HFF-Myc (cell line): ENCODE measurements around the gene EXD3.

Experiments used
- DNase-seq: peaks from one replicate; pipeline ENCODE4 v3.0.0-alpha.2; 2011; ENCODE audit warnings: low read depth; ENCODE audit errors: extremely low read depth
- H3K4me3 ChIP-seq: replicated peaks from 2 replicates; pipeline ENCODE4 v1.5.1; 2011; ENCODE audit warnings: low read depth, mild to moderate bottlenecking, control low read depth, low read length
- TF ChIP-seq, protein P1 (sequence below): IDR thresholded peaks from 2 replicates; pipeline ENCODE4 v1.5.1; 2012; ENCODE audit warnings: mild to moderate bottlenecking, low read depth, low read length, control low read depth; ENCODE audit errors: missing control alignments

The EXD3 gene

GRCh38 chr9:137366891-137367381 is 56.0 kb downstream of the EXD3 start:
- DNase-seq: no peak
- no peak overlapping the region for H3K4me3 ChIP-seq
- TF ChIP-seq, protein P1, sequence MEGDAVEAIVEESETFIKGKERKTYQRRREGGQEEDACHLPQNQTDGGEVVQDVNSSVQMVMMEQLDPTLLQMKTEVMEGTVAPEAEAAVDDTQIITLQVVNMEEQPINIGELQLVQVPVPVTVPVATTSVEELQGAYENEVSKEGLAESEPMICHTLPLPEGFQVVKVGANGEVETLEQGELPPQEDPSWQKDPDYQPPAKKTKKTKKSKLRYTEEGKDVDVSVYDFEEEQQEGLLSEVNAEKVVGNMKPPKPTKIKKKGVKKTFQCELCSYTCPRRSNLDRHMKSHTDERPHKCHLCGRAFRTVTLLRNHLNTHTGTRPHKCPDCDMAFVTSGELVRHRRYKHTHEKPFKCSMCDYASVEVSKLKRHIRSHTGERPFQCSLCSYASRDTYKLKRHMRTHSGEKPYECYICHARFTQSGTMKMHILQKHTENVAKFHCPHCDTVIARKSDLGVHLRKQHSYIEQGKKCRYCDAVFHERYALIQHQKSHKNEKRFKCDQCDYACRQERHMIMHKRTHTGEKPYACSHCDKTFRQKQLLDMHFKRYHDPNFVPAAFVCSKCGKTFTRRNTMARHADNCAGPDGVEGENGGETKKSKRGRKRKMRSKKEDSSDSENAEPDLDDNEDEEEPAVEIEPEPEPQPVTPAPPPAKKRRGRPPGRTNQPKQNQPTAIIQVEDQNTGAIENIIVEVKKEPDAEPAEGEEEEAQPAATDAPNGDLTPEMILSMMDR: no peak

DNA sequence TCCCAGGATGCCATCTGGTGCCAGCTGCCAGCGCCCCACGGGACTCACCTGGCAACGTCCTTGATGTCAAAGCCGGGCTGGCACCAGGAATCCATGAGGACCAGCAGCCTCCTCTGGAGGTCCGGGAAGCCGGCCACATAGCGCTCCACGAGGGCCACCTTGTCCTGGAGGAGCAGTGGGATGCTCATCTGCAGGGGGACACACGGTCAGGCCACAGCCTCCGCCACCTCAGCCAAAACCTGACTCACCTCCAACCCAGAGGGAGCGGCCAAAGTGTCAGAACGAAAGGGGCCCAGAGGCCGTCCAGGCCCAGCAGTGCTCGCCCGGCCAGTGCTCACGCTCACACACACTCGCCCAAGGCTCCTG is 56.5 kb downstream of the EXD3 start:
- DNase-seq: no peak
- TF ChIP-seq, protein P1: no peak
- no peak overlapping the region for H3K4me3 ChIP-seq

DNA sequence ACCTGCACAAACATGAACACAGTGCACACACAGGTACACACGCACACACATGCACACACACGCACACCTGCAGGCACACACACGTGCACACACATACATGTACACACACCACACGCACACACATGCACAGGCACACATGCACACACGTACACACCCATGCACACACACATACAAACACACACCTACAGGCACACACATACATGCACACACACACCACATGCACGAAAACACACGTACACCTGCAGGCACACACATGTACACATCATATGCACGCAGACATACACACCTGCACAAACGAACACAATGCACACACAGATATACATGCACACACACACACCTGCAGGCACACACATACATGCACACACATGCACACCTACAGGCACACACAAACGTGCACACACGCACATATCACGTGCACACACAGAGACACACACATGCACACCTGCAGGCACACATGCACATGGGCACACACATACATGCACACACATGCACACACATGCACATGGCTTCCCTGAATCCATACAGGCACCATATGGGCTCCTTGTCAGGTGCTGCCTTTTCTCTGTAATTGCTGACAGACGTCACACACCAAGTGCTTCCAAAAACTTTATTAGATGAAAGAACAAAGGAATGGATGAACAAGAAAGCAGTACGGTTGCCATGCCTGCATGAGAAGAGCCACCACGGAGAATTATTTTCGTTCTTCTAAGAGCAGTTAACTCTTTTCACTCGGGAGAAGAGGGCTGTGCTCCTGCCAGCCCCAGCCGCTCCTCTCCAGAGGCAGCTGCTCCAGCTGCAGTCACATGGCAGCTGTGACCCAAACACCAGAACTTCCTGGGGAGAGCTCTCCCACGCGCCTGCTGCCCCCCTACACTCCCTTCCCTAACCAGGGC is 57.2 kb downstream of the EXD3 start:
- DNase-seq: no peak
- H3K4me3 ChIP-seq: no peak overlapping the region
- TF ChIP-seq, protein P1: no peak

- DNase-seq: no peak
- no peak overlapping the region for H3K4me3 ChIP-seq
Measured at GRCh38 chr9:137365056-137365455, 57.9 kb downstream of the EXD3 start.

GRCh38 chr9:137359850-137360249 is 63.1 kb downstream of the EXD3 start:
- DNase-seq: no peak
- no peak overlapping the region for H3K4me3 ChIP-seq
- TF ChIP-seq, protein P1: no peak

More at GRCh38 chr9:137365056-137365455, 57.9 kb downstream of the EXD3 start:
- TF ChIP-seq, protein P1: no peak

DNA sequence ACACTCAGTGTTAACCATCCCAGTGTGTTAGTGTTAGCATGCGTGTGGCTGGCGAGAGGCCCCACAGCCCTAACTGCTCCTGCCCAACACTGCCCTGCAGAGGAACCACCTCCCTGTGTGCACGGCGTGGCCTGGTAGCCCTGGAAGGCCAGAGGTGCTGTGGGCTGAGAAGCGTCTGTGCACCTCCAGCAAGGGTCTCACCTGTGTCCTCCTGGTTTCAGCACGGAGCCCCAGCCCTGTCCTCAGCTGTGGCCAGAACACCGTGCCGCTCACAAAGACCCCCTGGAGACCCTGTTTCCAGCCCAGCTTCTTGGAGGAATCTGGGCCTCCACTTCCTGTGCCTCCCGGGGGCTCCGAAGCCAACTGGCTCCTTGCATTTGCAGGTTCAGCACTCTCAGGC is 64.8 kb downstream of the EXD3 start:
- TF ChIP-seq, protein P1: no peak
- no peak for DNase-seq
- H3K4me3 ChIP-seq: no peak overlapping the region

GRCh38 chr9:137357166-137357565 is 65.8 kb downstream of the EXD3 start:
- H3K4me3 ChIP-seq: no peak overlapping the region
- DNase-seq: no peak
- TF ChIP-seq, protein P1: no peak
